ENCODE measurements around the gene SEPTIN11. TPM values are rescaled to one million over a fixed set of nuclear protein-coding genes. Genes with fewer than 3 reads are reported as not detected.

The SEPTIN11 gene
- total and polyA plus RNA-seq, 9 of the 15 experiments (the other 6 are each of a cell fraction or from before 2014, with no cell fraction given) = 25.7 to 142 (median 84.3) TPM

- no peak overlapping the region for H3K4me3 ChIP-seq
- TF ChIP-seq GABPB2 (CRISPR knock-in tag; conservative IDR thresholded peaks at IDR 0.05) = no peak
- no peak for TF ChIP-seq PBX2 (CRISPR knock-in tag; IDR thresholded peaks at IDR 0.05; ENCODE audit: low read depth)
- TF ChIP-seq PBX2 (tag; conservative IDR thresholded peaks at IDR 0.05; ENCODE audit: low read depth) = 0 out of 2 replicates have a peak, but pooled peaks have one; percentile 23
- TF ChIP-seq ZNF77 (CRISPR knock-in tag; IDR thresholded peaks at IDR 0.05) = no peak
- TF ChIP-seq NFIC (IDR thresholded peaks at IDR 0.05) = peak; percentile 43
- WGBS (ENCODE audit: insufficient coverage, low coverage, missing lambda C conversion rate) = 20% methylated on average over 1 of the region's 1 CpG
- H3K9me1 ChIP-seq (ENCODE audit: control insufficient read depth, insufficient read depth, low read length) = no peaks in the 10 kb centered on the region
- peaks cover 25 to 45% of the 10 kb centered on the region in 2 experiments for H3K4me1 ChIP-seq (replicated peaks in 1 of 2; ENCODE audit: control insufficient read depth in 2 of 2, insufficient read depth in 2 of 2, low read length in 2 of 2)
- no peak overlapping the region; a peak in 1 of 4 replicates for H3K9ac ChIP-seq (ENCODE audit: insufficient read depth in 1 of 2, low read depth in 2 of 2, low read length in 2 of 2)
- no peaks in the 10 kb centered on the region for H3K27me3 ChIP-seq (ENCODE audit: control insufficient read depth in 2 of 2, insufficient read depth in 2 of 2, low read length in 2 of 2)
- peaks cover 6% of the 10 kb centered on the region for H3K9me3 ChIP-seq (replicated peaks; ENCODE audit: control insufficient read depth, insufficient read depth, low read depth, low read length)
- H4K20me1 ChIP-seq (replicated peaks; ENCODE audit: control insufficient read depth, insufficient read depth, low read length) = no peaks in the 10 kb centered on the region
- H3K79me2 ChIP-seq (ENCODE audit: control insufficient read depth, insufficient read depth, low read length) = peaks cover 66% of the 10 kb centered on the region
- peak overlapping the region; percentile 69 for H3K27ac ChIP-seq (ENCODE audit: extremely low read depth, low read depth, low read length)
- intact Hi-C loops (cut with micrococcal nuclease) (no loop called here), in situ Hi-C loops (cut with MboI) (no loop called here)
- no peak overlapping the region for H2AFZ ChIP-seq (ENCODE audit: low read depth, low read length)
- peak in 2 of 4 experiments; percentile 38 to 44 for DNase-seq (ENCODE audit: extremely low read depth in 1 of 4, low spot score in 3 of 4)
- POLR2A ChIA-PET = interaction anchor here (1.2 kb wide), 1 partner anchor 23 kb away, joined by 3 read pairs; no protein-coding TSS in a partner anchor
- BruUV-seq (replicated peaks) = no TSS peak
- CTCF ChIA-PET (ENCODE audit: low intra/inter-chr PET ratio) = no interaction called here
- H3K4me2 ChIP-seq (ENCODE audit: insufficient read depth, low read length) = peak overlapping the region; percentile 64
- H3K36me3 ChIP-seq (ENCODE audit: control insufficient read depth, insufficient read depth, low read length) = peaks cover 40% of the 10 kb centered on the region
- peak; percentile 15; the same call in 1 of the 3 replicates for ATAC-seq
- FAIRE-seq = peak; percentile 40
These were observed 5.8 kb upstream of the SEPTIN11 start for GRCh38 chr4:76943790-76944189.
